ENCODE measurements around the gene PARD3B. TPM values are rescaled to one million over a fixed set of nuclear protein-coding genes. Genes with fewer than 3 reads are reported as not detected.

The PARD3B gene
- total RNA-seq, 1 experiment from 2014 or later: 10.1 TPM

GRCh38 chr2:204871231-204871953, 326.1 kb downstream of the PARD3B start:
- no peaks in the 10 kb centered on the region for H3K4me1 Mint-ChIP-seq (ENCODE audit: low read depth, unreplicated experiment)
- intact Hi-C loops (cut with micrococcal nuclease; ENCODE audit: unreplicated experiment): loop anchor here (1.0 kb wide), 1 partner anchor 805 kb away; no protein-coding TSS in a partner anchor
- CTCF ChIA-PET: interaction anchor here (0.5 to 2.1 kb wide), 2 partner anchors 234 to 805 kb away, joined by 3 to 17 read pairs; no protein-coding TSS in a partner anchor
- no peaks in the 10 kb centered on the region for H3K36me3 Mint-ChIP-seq (ENCODE audit: insufficient read depth, unreplicated experiment)
- DNase-seq: no peak
- H3K9me3 Mint-ChIP-seq (ENCODE audit: low read depth, unreplicated experiment): no peaks in the 10 kb centered on the region
- no TSS peak for BruUV-seq (replicated peaks)
- no peak overlapping the region for H3K27ac Mint-ChIP-seq (ENCODE audit: unreplicated experiment)
- peak; percentile 28 for TF ChIP-seq CTCF (IDR thresholded peaks at IDR 0.05; ENCODE audit: unreplicated experiment)
- H3K27me3 Mint-ChIP-seq (ENCODE audit: unreplicated experiment): no peaks in the 10 kb centered on the region
- H3K4me3 Mint-ChIP-seq (ENCODE audit: low read depth, unreplicated experiment): no peak overlapping the region

GRCh38 chr2:204876311-204876710, 331.0 kb downstream of the PARD3B start:
- no TSS peak for BruUV-seq (replicated peaks)
- Mint-ChIP-seq H3K36me3 (ENCODE audit: insufficient read depth, unreplicated experiment) (no peaks in the 10 kb centered on the region), H3K4me1 (ENCODE audit: low read depth, unreplicated experiment) (no peaks in the 10 kb centered on the region), H3K4me3 (ENCODE audit: low read depth, unreplicated experiment) (no peak overlapping the region), H3K9me3 (ENCODE audit: low read depth, unreplicated experiment) (no peaks in the 10 kb centered on the region), H3K27ac (ENCODE audit: unreplicated experiment) (no peak overlapping the region), H3K27me3 (ENCODE audit: unreplicated experiment) (no peaks in the 10 kb centered on the region)
- TF ChIP-seq CTCF (IDR thresholded peaks at IDR 0.05; ENCODE audit: unreplicated experiment): no peak
- intact Hi-C loops (cut with micrococcal nuclease; ENCODE audit: unreplicated experiment): no loop called here
- no peak for DNase-seq
- CTCF ChIA-PET: no interaction called here

- no peak for TF ChIP-seq CTCF (IDR thresholded peaks at IDR 0.05; ENCODE audit: unreplicated experiment)
- Mint-ChIP-seq H3K36me3 (ENCODE audit: insufficient read depth, unreplicated experiment) (no peaks in the 10 kb centered on the region), H3K27me3 (ENCODE audit: unreplicated experiment) (no peaks in the 10 kb centered on the region), H3K27ac (ENCODE audit: unreplicated experiment) (no peak overlapping the region), H3K4me1 (ENCODE audit: low read depth, unreplicated experiment) (no peaks in the 10 kb centered on the region), H3K4me3 (ENCODE audit: low read depth, unreplicated experiment) (no peak overlapping the region), H3K9me3 (ENCODE audit: low read depth, unreplicated experiment) (no peaks in the 10 kb centered on the region)
- no peak for DNase-seq
- CTCF ChIA-PET: no interaction called here
- no TSS peak for BruUV-seq (replicated peaks)
- intact Hi-C loops (cut with micrococcal nuclease; ENCODE audit: unreplicated experiment): no loop called here
These were observed 332.4 kb downstream of the PARD3B start for GRCh38 chr2:204877691-204878090.

GRCh38 chr2:204880928-204881327, 335.7 kb downstream of the PARD3B start:
- DNase-seq: no peak
- H3K4me1 Mint-ChIP-seq (ENCODE audit: low read depth, unreplicated experiment): no peaks in the 10 kb centered on the region
- H3K9me3 Mint-ChIP-seq (ENCODE audit: low read depth, unreplicated experiment): no peaks in the 10 kb centered on the region
- no peaks in the 10 kb centered on the region for H3K27me3 Mint-ChIP-seq (ENCODE audit: unreplicated experiment)
- TF ChIP-seq CTCF (IDR thresholded peaks at IDR 0.05; ENCODE audit: unreplicated experiment): no peak
- no TSS peak for BruUV-seq (replicated peaks)
- H3K27ac Mint-ChIP-seq (ENCODE audit: unreplicated experiment): no peak overlapping the region
- no peak overlapping the region for H3K4me3 Mint-ChIP-seq (ENCODE audit: low read depth, unreplicated experiment)
- CTCF ChIA-PET: no interaction called here
- H3K36me3 Mint-ChIP-seq (ENCODE audit: insufficient read depth, unreplicated experiment): no peaks in the 10 kb centered on the region
- intact Hi-C loops (cut with micrococcal nuclease; ENCODE audit: unreplicated experiment): no loop called here
